ENCODE results near the gene CFAP251. TPM values are rescaled to one million over a fixed set of nuclear protein-coding genes. Genes with fewer than 3 reads are reported as not detected.

CFAP251 gene
- total and polyA plus RNA-seq, 3 donors from 2014 or later: 29.0 to 56.1 (median 41.5) TPM

GRCh38 chr12:122021193-122021821 lies 102.9 kb downstream of the CFAP251 start:
- Histone ChIP-seq H3K36me3 (ENCODE audit: low read depth, missing control alignments) (no peaks in the 10 kb centered on the region), H3K4me1 (peaks cover 7% of the 10 kb centered on the region), H3K27me3 (no peaks in the 10 kb centered on the region), H3K27ac (peak overlapping the region in 1 of 2 donors; percentile 75), H3K4me3 (peak overlapping the region; percentile 52 to 64), H3K9me3 (no peaks in the 10 kb centered on the region)
- DNase-seq: peak; percentile 47
- no peak for TF ChIP-seq POLR2A (IDR thresholded peaks at IDR 0.05)
- TF ChIP-seq CTCF (IDR thresholded peaks at IDR 0.05): no peak
- WGBS, 2 donors: 0% methylated on average over 2 to 39 of the region's 57 CpGs
- intact Hi-C loops (cut with DNase I; ENCODE audit: low total_unique reads): loop anchor here (10.0 kb wide), 1 partner anchor 97 kb away; no protein-coding TSS in a partner anchor

- H3K36me3 ChIP-seq (ENCODE audit: low read depth, missing control alignments): no peaks in the 10 kb centered on the region
- peaks cover 7% of the 10 kb centered on the region for H3K4me1 ChIP-seq
- H3K27ac ChIP-seq: peak within 1 kb of the TSS; percentile 75 to 90
- no peaks in the 10 kb centered on the region for H3K27me3 ChIP-seq
- no peaks in the 10 kb centered on the region for H3K9me3 ChIP-seq
- H3K4me3 ChIP-seq: peak within 1 kb of the TSS; percentile 55 to 64
- peak; percentile 74 for DNase-seq
- no peak for TF ChIP-seq POLR2A (IDR thresholded peaks at IDR 0.05)
- TF ChIP-seq CTCF (IDR thresholded peaks at IDR 0.05): no peak
- 1% methylated on average over 50 of the region's 83 CpGs; no CpG with 5 or more reads in 1 of the 2 donors for WGBS, 2 donors
- intact Hi-C loops (cut with DNase I; ENCODE audit: low total_unique reads): loop anchor here (10.0 kb wide), 1 partner anchor 97 kb away; no protein-coding TSS in a partner anchor
Measured at GRCh38 chr12:122021822-122022392, 103.5 kb downstream of the CFAP251 start, which contains the start of gene BCL7A. TSS of gene BCL7A (plus strand) at chr12:122021884. CDS start at chr12:122022092, 208 bp downstream.

GRCh38 chr12:122022393-122023338 lies 104.3 kb downstream of the CFAP251 start:
- Histone ChIP-seq H3K36me3 (ENCODE audit: low read depth, missing control alignments) (no peaks in the 10 kb centered on the region), H3K4me1 (peaks cover 7% of the 10 kb centered on the region), H3K4me3 (peak overlapping the region; percentile 55 to 59), H3K27ac (peak overlapping the region; percentile 75 to 90), H3K27me3 (no peaks in the 10 kb centered on the region), H3K9me3 (no peaks in the 10 kb centered on the region)
- intact Hi-C loops (cut with DNase I; ENCODE audit: low total_unique reads): loop anchor here (10.0 kb wide), 1 partner anchor 98 kb away; no protein-coding TSS in a partner anchor
- TF ChIP-seq CTCF (IDR thresholded peaks at IDR 0.05): no peak
- TF ChIP-seq POLR2A (IDR thresholded peaks at IDR 0.05): no peak
- DNase-seq: no peak
- 0% methylated on average over 11 to 71 of the region's 124 CpGs for WGBS, 2 donors

- intact Hi-C loops (cut with DNase I; ENCODE audit: low total_unique reads): loop anchor here (10.0 kb wide), 1 partner anchor 99 kb away; no protein-coding TSS in a partner anchor
- Histone ChIP-seq H3K4me1 (peaks cover 7% of the 10 kb centered on the region), H3K4me3 (peak overlapping the region; percentile 55 to 59), H3K36me3 (ENCODE audit: low read depth, missing control alignments) (no peaks in the 10 kb centered on the region), H3K27me3 (no peaks in the 10 kb centered on the region), H3K9me3 (no peaks in the 10 kb centered on the region), H3K27ac (peak overlapping the region; percentile 75 to 90)
- TF ChIP-seq CTCF (IDR thresholded peaks at IDR 0.05): no peak
- DNase-seq: peak; percentile 78
- 2% methylated on average over 10 to 43 of the region's 43 CpGs for WGBS, 2 donors
Measured at GRCh38 chr12:122023339-122024131, 105.1 kb downstream of the CFAP251 start.
